Tibial nerve (tissue), 4 donors: ENCODE measurements around the gene TBC1D8. TPM values are rescaled to one million over a fixed set of nuclear protein-coding genes. Genes with fewer than 3 reads are reported as not detected.

Source experiments
- DNase-seq, 2 donors: peaks; one replicate each; pipeline ENCODE4 v3.0.0-alpha.2; 2019; ENCODE audit warnings: low spot score in 2 of 2
- H3K27ac ChIP-seq, 4 donors: fragments of 200-600 bp; sonication (generic) in 3 of 4; one replicate each; pipeline ENCODE4 v1.5.1; 2017 to 2019; ENCODE audit warnings: mild to moderate bottlenecking in 1 of 4
- H3K27me3 ChIP-seq, 2 donors: fragments of 200-600 bp; sonication (generic) in 1 of 2; one replicate each; pipeline versions ENCODE4 v1.5.1 to v1.6.0; 2017 to 2019
- H3K36me3 ChIP-seq, 3 donors: fragments of 200-600 bp; sonication (generic); one replicate each; pipeline ENCODE4 v1.5.1; 2018 to 2019
- H3K4me1 ChIP-seq, 4 donors: fragments of 200-600 bp; sonication (generic) in 3 of 4; one replicate each; pipeline ENCODE4 v1.5.1; 2017 to 2019
- H3K4me3 ChIP-seq, 4 donors: fragments of 200-600 bp; sonication (generic) in 3 of 4; one replicate each; pipeline ENCODE4 v1.5.1; 2017 to 2019; ENCODE audit warnings: mild to moderate bottlenecking in 1 of 4, moderate library complexity in 1 of 4
- H3K9me3 ChIP-seq, 4 donors: fragments of 200-600 bp; sonication (generic) in 3 of 4; one replicate each; pipeline ENCODE4 v1.5.1; 2017 to 2019
- CTCF ChIP-seq, 5 experiments: fragments of 200-600 bp in 3 of 5; fragments of 450-650 bp in 2 of 5; sonication (generic) in 3 of 5; IDR thresholded peaks; one replicate each; pipeline ENCODE4 v1.5.1; 2016 to 2019; ENCODE audit warnings: antibody characterized with exemption in 5 of 5, mild to moderate bottlenecking in 3 of 5, moderate library complexity in 2 of 5
- EP300 ChIP-seq, 2 donors: sonication (generic); formaldehyde crosslinking; IDR thresholded peaks; one replicate each; pipeline ENCODE4 v1.6.1; 2017; ENCODE audit warnings: antibody characterized with exemption in 2 of 2, mild to moderate bottlenecking in 1 of 2
- POLR2A ChIP-seq, 2 donors: fragments of 450-650 bp; IDR thresholded peaks; one replicate each; pipeline ENCODE4 v1.6.1; 2017; ENCODE audit warnings: antibody characterized with exemption in 2 of 2, mild to moderate bottlenecking in 2 of 2, moderate library complexity in 2 of 2
- WGBS, 2 donors: methylation state at CpG; one replicate each; pipeline ENCODE4 v1.1.5; 2018; 5-methylcytosine and 5-hydroxymethylcytosine counted together
- total RNA-seq, 4 donors: library from RNA; depleted of rRNA; stranded (reverse); fragments of >200 nt; gene quantifications; one replicate each; pipeline ENCODE4 v1.1.0, GENCODE V29; 2016

The TBC1D8 gene
- 10 to 100 TPM; 42.4 to 87.9 (median 47.3) TPM for total RNA-seq

- WGBS, 2 donors = 1% methylated on average over 20 to 52 of the region's 81 CpGs
- peaks cover 0 to 42% (median 8%) of the 10 kb centered on the region in 4 donors for H3K4me1 ChIP-seq
- no peaks in the 10 kb centered on the region for H3K36me3 ChIP-seq
- H3K9me3 ChIP-seq = no peaks in the 10 kb centered on the region
- TF ChIP-seq CTCF (IDR thresholded peaks at IDR 0.05) (peak in 1 of 5 experiments; percentile 33), EP300 (IDR thresholded peaks at IDR 0.05) (peak in 1 of 2 donors; percentile 76), POLR2A (IDR thresholded peaks at IDR 0.05) (peak; percentile 53 to 83)
- peak; percentile 51 to 69 for DNase-seq
- H3K4me3 ChIP-seq = peak within 1 kb of the TSS; percentile 53 to 90 (median 70)
- peak within 1 kb of the TSS; percentile 50 to 89 (median 83) for H3K27ac ChIP-seq
- H3K27me3 ChIP-seq = no peaks in the 10 kb centered on the region
These were observed at the start of gene TBC1D8 for GRCh38 chr2:101151146-101151858. Gene TBC1D8, minus strand, starts transcription at chr2:101151382. Its CDS starts 129 bp downstream, at chr2:101151253.

GRCh38 chr2:101200676-101201075 is 49.5 kb upstream of the TBC1D8 start:
- Histone ChIP-seq H3K9me3 (no peaks in the 10 kb centered on the region), H3K36me3 (no peaks in the 10 kb centered on the region), H3K4me1 (peaks cover 0 to 4% (median 0%) of the 10 kb centered on the region in 4 donors), H3K27me3 (no peaks in the 10 kb centered on the region), H3K4me3 (no peak overlapping the region), H3K27ac (no peak overlapping the region)
- WGBS, 2 donors = 62 to 72% methylated on average over 2 of the region's 2 CpGs
- TF ChIP-seq CTCF (IDR thresholded peaks at IDR 0.05) = no peak
- no peak for TF ChIP-seq POLR2A (IDR thresholded peaks at IDR 0.05)
- TF ChIP-seq EP300 (IDR thresholded peaks at IDR 0.05) = no peak
- DNase-seq = no peak

- Histone ChIP-seq H3K4me1 (no peaks in the 10 kb centered on the region), H3K27me3 (no peaks in the 10 kb centered on the region), H3K27ac (no peak overlapping the region), H3K4me3 (no peak overlapping the region), H3K9me3 (no peaks in the 10 kb centered on the region), H3K36me3 (no peaks in the 10 kb centered on the region)
- TF ChIP-seq CTCF (IDR thresholded peaks at IDR 0.05) = no peak
- no peak for TF ChIP-seq EP300 (IDR thresholded peaks at IDR 0.05)
- no peak for TF ChIP-seq POLR2A (IDR thresholded peaks at IDR 0.05)
- 71 to 79% methylated on average over 7 of the region's 7 CpGs for WGBS, 2 donors
- DNase-seq = no peak
These were observed 48.1 kb upstream of the TBC1D8 start for GRCh38 chr2:101199251-101199791.

- H3K4me3 ChIP-seq = no peak overlapping the region
- no peak for DNase-seq
- H3K36me3 ChIP-seq = no peaks in the 10 kb centered on the region
- no peaks in the 10 kb centered on the region for H3K4me1 ChIP-seq
- no peaks in the 10 kb centered on the region for H3K27me3 ChIP-seq
- 67 to 71% methylated on average over 12 of the region's 12 CpGs for WGBS, 2 donors
- TF ChIP-seq CTCF (IDR thresholded peaks at IDR 0.05) (no peak), EP300 (IDR thresholded peaks at IDR 0.05) (no peak), POLR2A (IDR thresholded peaks at IDR 0.05) (no peak)
- H3K27ac ChIP-seq = no peak overlapping the region
- no peaks in the 10 kb centered on the region for H3K9me3 ChIP-seq
These were observed 46.6 kb upstream of the TBC1D8 start for GRCh38 chr2:101197814-101198213.

- Histone ChIP-seq H3K4me1 (no peaks in the 10 kb centered on the region), H3K36me3 (no peaks in the 10 kb centered on the region), H3K27ac (no peak overlapping the region), H3K4me3 (no peak overlapping the region), H3K9me3 (no peaks in the 10 kb centered on the region), H3K27me3 (no peaks in the 10 kb centered on the region)
- TF ChIP-seq EP300 (IDR thresholded peaks at IDR 0.05) (no peak), POLR2A (IDR thresholded peaks at IDR 0.05) (no peak), CTCF (IDR thresholded peaks at IDR 0.05) (no peak)
- WGBS, 2 donors = 10 to 41% methylated on average over 1 of the region's 1 CpG
- DNase-seq = no peak
These were observed 46.1 kb upstream of the TBC1D8 start for GRCh38 chr2:101197215-101197745.
